GM23338 (cell line): Measurements from ENCODE around the gene EDA. TPM values are rescaled to one million over a fixed set of nuclear protein-coding genes. Genes with fewer than 3 reads are reported as not detected.

Experiments used
- ATAC-seq: fragments of 200-7000 bp; cut with Tn5 transposase; 3 replicates; pipeline ENCODE4 v1.9.1; 2020
- DNase-seq: peaks from one replicate; pipeline ENCODE4 v3.0.0-alpha.2; 2015; ENCODE audit warnings: low spot score
- H2AFZ ChIP-seq: fragments of 200-600 bp; sonication (generic); 2 replicates; pipeline ENCODE4 v1.8.0; 2016; ENCODE audit warnings: antibody characterized with exemption, mild to moderate bottlenecking, moderate library complexity
- H3F3A ChIP-seq: fragments of 200-600 bp; sonication (generic); replicated peaks from 2 replicates; pipeline ENCODE4 v1.8.0; 2017; ENCODE audit warnings: antibody characterized with exemption, mixed run types, low read depth
- H3K27ac ChIP-seq: fragments of 200-600 bp; sonication (generic); 2 replicates; pipeline ENCODE4 v1.6.1; 2016; ENCODE audit warnings: low read depth
- H3K27me3 ChIP-seq: fragments of 200-600 bp; sonication (generic); 2 replicates; pipeline ENCODE4 v1.8.0; 2016; ENCODE audit warnings: mild to moderate bottlenecking, mixed run types, moderate library complexity; ENCODE audit not compliant: insufficient read depth
- H3K36me3 ChIP-seq: fragments of 200-600 bp; sonication (generic); 2 replicates; pipeline ENCODE4 v1.8.0; 2016; ENCODE audit warnings: mild to moderate bottlenecking; ENCODE audit not compliant: insufficient read depth
- H3K4me1 ChIP-seq: fragments of 200-600 bp; sonication (generic); 2 replicates; pipeline ENCODE4 v1.8.0; 2016; ENCODE audit warnings: mild to moderate bottlenecking, moderate library complexity; ENCODE audit not compliant: insufficient read depth
- H3K4me2 ChIP-seq: fragments of 200-600 bp; sonication (generic); 2 replicates; pipeline ENCODE4 v1.7.1; 2017; ENCODE audit warnings: mixed run types
- H3K4me3 ChIP-seq: fragments of 200-600 bp; sonication (generic); 2 replicates; pipeline ENCODE4 v1.6.1; 2016; ENCODE audit warnings: mixed run types
- H3K79me2 ChIP-seq: fragments of 200-600 bp; sonication (generic); replicated peaks from 2 replicates; pipeline ENCODE4 v1.8.0; 2017; ENCODE audit warnings: mild to moderate bottlenecking; ENCODE audit not compliant: insufficient read depth
- H3K9me2 ChIP-seq: fragments of 200-600 bp; sonication (generic); 2 replicates; pipeline ENCODE4 v1.8.0; 2017; ENCODE audit not compliant: insufficient read depth
- H4K20me1 ChIP-seq: fragments of 200-600 bp; sonication (generic); replicated peaks from 2 replicates; pipeline ENCODE4 v1.8.0; 2017; ENCODE audit warnings: mild to moderate bottlenecking; ENCODE audit not compliant: insufficient read depth
- H3K27ac Mint-ChIP-seq: 2 replicates; pipeline ENCODE4 v1.8.0; 2020; ENCODE audit warnings: inconsistent platforms, mild to moderate bottlenecking, moderate library complexity, mixed read lengths
- H3K27me3 Mint-ChIP-seq: 3 replicates; pipeline ENCODE4 v1.8.0; 2022; ENCODE audit warnings: low read depth, mild to moderate bottlenecking, moderate library complexity, mixed read lengths, inconsistent platforms; ENCODE audit not compliant: insufficient read depth, poor library complexity
- H3K36me3 Mint-ChIP-seq: 3 replicates; pipeline ENCODE4 v1.8.0; 2021; ENCODE audit warnings: low read depth, mild to moderate bottlenecking, inconsistent platforms, moderate library complexity, mixed read lengths
- H3K4me1 Mint-ChIP-seq: 3 replicates; pipeline ENCODE4 v1.8.0; 2020; ENCODE audit warnings: mild to moderate bottlenecking, inconsistent platforms, mixed read lengths
- H3K4me3 Mint-ChIP-seq: 3 replicates; pipeline ENCODE4 v1.8.0; 2021; ENCODE audit warnings: moderate library complexity, mild to moderate bottlenecking, inconsistent platforms, mixed read lengths
- H3K9me3 Mint-ChIP-seq: 3 replicates; pipeline ENCODE4 v1.8.0; 2020; ENCODE audit warnings: moderate library complexity, mild to moderate bottlenecking, inconsistent platforms, mixed read lengths
- CREB1 ChIP-seq: fragments of 250-450 bp; sonication (Bioruptor Pico); IDR thresholded peaks from 2 replicates; pipeline ENCODE4 v1.5.0; 2020; ENCODE audit warnings: low read depth, mild to moderate bottlenecking, moderate library complexity
- EZH2 ChIP-seq: fragments of 200-600 bp; sonication (generic); IDR thresholded peaks from one replicate; pipeline ENCODE4 v1.8.0; 2017; ENCODE audit warnings: antibody characterized with exemption, mild to moderate bottlenecking, low read depth; ENCODE audit not compliant: unreplicated experiment
- EZH2phosphoT487 ChIP-seq: fragments of 200-600 bp; sonication (generic); IDR thresholded peaks from one replicate; pipeline ENCODE4 v1.8.1; 2018; ENCODE audit warnings: antibody characterized with exemption; ENCODE audit not compliant: unreplicated experiment
- JUNB ChIP-seq: IDR thresholded peaks from one replicate; pipeline ENCODE4 v1.6.1; 2016; ENCODE audit warnings: antibody characterized with exemption; ENCODE audit not compliant: unreplicated experiment
- NANOG ChIP-seq: IDR thresholded peaks from 2 replicates; pipeline ENCODE4 v1.6.1; 2016; ENCODE audit warnings: antibody characterized with exemption, borderline replicate concordance
- POLR2AphosphoS5 ChIP-seq: IDR thresholded peaks from 2 replicates; pipeline ENCODE4 v1.6.1; 2016; ENCODE audit warnings: antibody characterized with exemption, low read depth
- STAT1 ChIP-seq: IDR thresholded peaks from one replicate; pipeline ENCODE4 v1.6.1; 2016; ENCODE audit warnings: antibody characterized with exemption; ENCODE audit not compliant: unreplicated experiment
- ZNF114 ChIP-seq: fragments of 250-450 bp; sonication (Bioruptor Pico); IDR thresholded peaks from 2 replicates; pipeline ENCODE4 v1.5.0; 2020; ENCODE audit warnings: mild to moderate bottlenecking, moderate library complexity
- ZNF331 ChIP-seq: fragments of 250-450 bp; sonication (Bioruptor Pico); IDR thresholded peaks from 2 replicates; pipeline ENCODE4 v1.5.0; 2020; ENCODE audit warnings: low read depth, mild to moderate bottlenecking, moderate library complexity
- polyA plus RNA-seq: library from polyadenylated mRNA; unstranded; fragments of >200 nt; fragmentation: Nextera tagmentation; extraction: Ambion mirVana; gene quantifications from 2 replicates; pipeline ENCODE4 v1.2.1, GENCODE V29; 2016
- total RNA-seq: library from RNA; depleted of rRNA; stranded (reverse); fragments of >200 nt; shearing (Covaris generic); gene quantifications from 2 replicates; pipeline ENCODE4 v1.2.3, GENCODE V29; 2014
- TF ChIP-seq, protein P1 (sequence below): fragments of 250-450 bp; sonication (Bioruptor Pico); IDR thresholded peaks from 2 replicates; pipeline ENCODE4 v1.5.0; 2020; ENCODE audit warnings: mild to moderate bottlenecking, moderate library complexity
- TF ChIP-seq, protein P2 (sequence below), 2 experiments: fragments of 200-600 bp in 1 of 2; sonication (generic) in 1 of 2; conservative IDR thresholded peaks; 2 replicates each; pipeline versions ENCODE4 v1.5.1 to v1.6.1; 2016 to 2017; ENCODE audit warnings: antibody characterized with exemption in 2 of 2, low read depth in 2 of 2, mild to moderate bottlenecking in 2 of 2, moderate library complexity in 1 of 2
- TF ChIP-seq, protein P3 (sequence below): IDR thresholded peaks from one replicate; pipeline ENCODE4 v1.6.1; 2018; ENCODE audit warnings: antibody characterized with exemption; ENCODE audit not compliant: unreplicated experiment
- TF ChIP-seq, protein P4 (sequence below): IDR thresholded peaks from 2 replicates; pipeline ENCODE4 v1.6.1; 2016; ENCODE audit warnings: antibody characterized with exemption

EDA gene
- total and polyA plus RNA-seq, 2 experiments from 2014 or later: 6.6 to 19.6 TPM

DNA sequence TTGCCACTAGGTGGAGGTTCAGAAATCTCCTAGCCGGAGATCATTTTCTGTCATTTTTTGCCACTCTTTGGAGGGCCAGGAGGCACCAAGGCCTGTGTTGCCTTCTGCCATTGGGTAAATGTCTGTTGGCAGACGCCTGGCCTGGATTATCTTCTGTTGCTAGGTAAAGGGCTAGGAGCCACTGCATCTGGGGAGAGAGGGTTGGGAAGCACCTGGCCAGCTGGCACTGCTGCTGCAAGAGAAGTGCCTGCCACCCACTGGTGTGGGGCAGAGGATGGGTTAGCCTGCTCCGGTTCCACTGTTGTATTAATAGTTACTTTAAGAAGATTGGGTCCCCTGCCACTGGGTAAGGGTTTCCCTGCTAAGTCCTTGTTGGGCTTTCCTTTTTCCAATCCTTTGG lies 375.8 kb downstream of the EDA start (continued):
- TF ChIP-seq, protein P1, sequence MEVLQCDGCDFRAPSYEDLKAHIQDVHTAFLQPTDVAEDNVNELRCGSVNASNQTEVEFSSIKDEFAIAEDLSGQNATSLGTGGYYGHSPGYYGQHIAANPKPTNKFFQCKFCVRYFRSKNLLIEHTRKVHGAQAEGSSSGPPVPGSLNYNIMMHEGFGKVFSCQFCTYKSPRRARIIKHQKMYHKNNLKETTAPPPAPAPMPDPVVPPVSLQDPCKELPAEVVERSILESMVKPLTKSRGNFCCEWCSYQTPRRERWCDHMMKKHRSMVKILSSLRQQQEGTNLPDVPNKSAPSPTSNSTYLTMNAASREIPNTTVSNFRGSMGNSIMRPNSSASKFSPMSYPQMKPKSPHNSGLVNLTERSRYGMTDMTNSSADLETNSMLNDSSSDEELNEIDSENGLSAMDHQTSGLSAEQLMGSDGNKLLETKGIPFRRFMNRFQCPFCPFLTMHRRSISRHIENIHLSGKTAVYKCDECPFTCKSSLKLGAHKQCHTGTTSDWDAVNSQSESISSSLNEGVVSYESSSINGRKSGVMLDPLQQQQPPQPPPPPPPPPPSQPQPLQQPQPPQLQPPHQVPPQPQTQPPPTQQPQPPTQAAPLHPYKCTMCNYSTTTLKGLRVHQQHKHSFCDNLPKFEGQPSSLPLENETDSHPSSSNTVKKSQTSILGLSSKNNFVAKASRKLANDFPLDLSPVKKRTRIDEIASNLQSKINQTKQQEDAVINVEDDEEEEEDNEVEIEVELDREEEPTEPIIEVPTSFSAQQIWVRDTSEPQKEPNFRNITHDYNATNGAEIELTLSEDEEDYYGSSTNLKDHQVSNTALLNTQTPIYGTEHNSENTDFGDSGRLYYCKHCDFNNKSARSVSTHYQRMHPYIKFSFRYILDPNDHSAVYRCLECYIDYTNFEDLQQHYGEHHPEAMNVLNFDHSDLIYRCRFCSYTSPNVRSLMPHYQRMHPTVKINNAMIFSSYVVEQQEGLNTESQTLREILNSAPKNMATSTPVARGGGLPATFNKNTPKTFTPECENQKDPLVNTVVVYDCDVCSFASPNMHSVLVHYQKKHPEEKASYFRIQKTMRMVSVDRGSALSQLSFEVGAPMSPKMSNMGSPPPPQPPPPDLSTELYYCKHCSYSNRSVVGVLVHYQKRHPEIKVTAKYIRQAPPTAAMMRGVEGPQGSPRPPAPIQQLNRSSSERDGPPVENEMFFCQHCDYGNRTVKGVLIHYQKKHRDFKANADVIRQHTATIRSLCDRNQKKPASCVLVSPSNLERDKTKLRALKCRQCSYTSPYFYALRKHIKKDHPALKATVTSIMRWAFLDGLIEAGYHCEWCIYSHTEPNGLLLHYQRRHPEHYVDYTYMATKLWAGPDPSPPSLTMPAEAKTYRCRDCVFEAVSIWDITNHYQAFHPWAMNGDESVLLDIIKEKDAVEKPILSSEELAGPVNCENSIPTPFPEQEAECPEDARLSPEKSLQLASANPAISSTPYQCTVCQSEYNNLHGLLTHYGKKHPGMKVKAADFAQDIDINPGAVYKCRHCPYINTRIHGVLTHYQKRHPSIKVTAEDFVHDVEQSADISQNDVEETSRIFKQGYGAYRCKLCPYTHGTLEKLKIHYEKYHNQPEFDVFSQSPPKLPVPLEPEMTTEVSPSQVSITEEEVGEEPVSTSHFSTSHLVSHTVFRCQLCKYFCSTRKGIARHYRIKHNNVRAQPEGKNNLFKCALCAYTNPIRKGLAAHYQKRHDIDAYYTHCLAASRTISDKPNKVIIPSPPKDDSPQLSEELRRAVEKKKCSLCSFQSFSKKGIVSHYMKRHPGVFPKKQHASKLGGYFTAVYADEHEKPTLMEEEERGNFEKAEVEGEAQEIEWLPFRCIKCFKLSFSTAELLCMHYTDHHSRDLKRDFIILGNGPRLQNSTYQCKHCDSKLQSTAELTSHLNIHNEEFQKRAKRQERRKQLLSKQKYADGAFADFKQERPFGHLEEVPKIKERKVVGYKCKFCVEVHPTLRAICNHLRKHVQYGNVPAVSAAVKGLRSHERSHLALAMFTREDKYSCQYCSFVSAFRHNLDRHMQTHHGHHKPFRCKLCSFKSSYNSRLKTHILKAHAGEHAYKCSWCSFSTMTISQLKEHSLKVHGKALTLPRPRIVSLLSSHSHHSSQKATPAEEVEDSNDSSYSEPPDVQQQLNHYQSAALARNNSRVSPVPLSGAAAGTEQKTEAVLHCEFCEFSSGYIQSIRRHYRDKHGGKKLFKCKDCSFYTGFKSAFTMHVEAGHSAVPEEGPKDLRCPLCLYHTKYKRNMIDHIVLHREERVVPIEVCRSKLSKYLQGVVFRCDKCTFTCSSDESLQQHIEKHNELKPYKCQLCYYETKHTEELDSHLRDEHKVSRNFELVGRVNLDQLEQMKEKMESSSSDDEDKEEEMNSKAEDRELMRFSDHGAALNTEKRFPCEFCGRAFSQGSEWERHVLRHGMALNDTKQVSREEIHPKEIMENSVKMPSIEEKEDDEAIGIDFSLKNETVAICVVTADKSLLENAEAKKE (CRISPR knock-in tag): no peak

DNA sequence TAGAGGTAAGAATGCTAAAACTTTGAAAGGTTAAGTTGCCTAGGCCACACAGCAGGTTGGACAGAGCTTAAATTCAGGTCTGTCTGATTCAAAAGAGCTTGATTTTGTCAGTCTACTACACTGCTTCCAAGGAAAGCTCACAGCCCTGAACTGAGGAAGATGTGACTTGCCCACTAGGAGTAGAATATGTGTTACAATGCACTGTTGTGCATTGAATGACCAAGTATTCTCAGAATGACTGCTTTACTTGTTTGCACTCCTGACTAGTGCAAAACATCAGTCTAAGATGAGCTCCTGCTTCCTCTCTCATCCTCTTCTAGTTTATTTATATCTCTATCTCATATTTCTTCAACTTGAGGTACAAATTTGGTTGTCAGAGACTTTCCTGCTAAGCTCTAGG lies 377.6 kb downstream of the EDA start:
- Histone ChIP-seq H3K79me2 (no peaks in the 10 kb centered on the region), H3K27ac (no peak overlapping the region), H2AFZ (no peak overlapping the region), H3K4me1 (no peaks in the 10 kb centered on the region), H4K20me1 (no peaks in the 10 kb centered on the region), H3K4me3 (no peak overlapping the region), H3K9me2 (no peaks in the 10 kb centered on the region), H3F3A (no peaks in the 10 kb centered on the region), H3K27me3 (no peaks in the 10 kb centered on the region), H3K4me2 (no peak overlapping the region), H3K36me3 (no peaks in the 10 kb centered on the region)
- Mint-ChIP-seq H3K27ac (no peak overlapping the region), H3K4me3 (no peak overlapping the region), H3K27me3 (no peaks in the 10 kb centered on the region), H3K9me3 (peaks cover 9% of the 10 kb centered on the region), H3K36me3 (peaks cover 16% of the 10 kb centered on the region), H3K4me1 (no peaks in the 10 kb centered on the region; the same call in 1 of the 3 replicates)
- DNase-seq: no peak
- ATAC-seq: no peak
- TF ChIP-seq EZH2 (no peak), JUNB (no peak), STAT1 (no peak), CREB1 (CRISPR knock-in tag) (no peak), ZNF114 (CRISPR knock-in tag) (no peak), ZNF331 (CRISPR knock-in tag) (no peak), NANOG (no peak), POLR2AphosphoS5 (no peak), EZH2phosphoT487 (no peak)
- TF ChIP-seq, protein P2, sequence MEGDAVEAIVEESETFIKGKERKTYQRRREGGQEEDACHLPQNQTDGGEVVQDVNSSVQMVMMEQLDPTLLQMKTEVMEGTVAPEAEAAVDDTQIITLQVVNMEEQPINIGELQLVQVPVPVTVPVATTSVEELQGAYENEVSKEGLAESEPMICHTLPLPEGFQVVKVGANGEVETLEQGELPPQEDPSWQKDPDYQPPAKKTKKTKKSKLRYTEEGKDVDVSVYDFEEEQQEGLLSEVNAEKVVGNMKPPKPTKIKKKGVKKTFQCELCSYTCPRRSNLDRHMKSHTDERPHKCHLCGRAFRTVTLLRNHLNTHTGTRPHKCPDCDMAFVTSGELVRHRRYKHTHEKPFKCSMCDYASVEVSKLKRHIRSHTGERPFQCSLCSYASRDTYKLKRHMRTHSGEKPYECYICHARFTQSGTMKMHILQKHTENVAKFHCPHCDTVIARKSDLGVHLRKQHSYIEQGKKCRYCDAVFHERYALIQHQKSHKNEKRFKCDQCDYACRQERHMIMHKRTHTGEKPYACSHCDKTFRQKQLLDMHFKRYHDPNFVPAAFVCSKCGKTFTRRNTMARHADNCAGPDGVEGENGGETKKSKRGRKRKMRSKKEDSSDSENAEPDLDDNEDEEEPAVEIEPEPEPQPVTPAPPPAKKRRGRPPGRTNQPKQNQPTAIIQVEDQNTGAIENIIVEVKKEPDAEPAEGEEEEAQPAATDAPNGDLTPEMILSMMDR (conservative IDR thresholded peaks at IDR 0.05; ENCODE audit: low read depth in 2 of 2): no peak
- TF ChIP-seq, protein P3, sequence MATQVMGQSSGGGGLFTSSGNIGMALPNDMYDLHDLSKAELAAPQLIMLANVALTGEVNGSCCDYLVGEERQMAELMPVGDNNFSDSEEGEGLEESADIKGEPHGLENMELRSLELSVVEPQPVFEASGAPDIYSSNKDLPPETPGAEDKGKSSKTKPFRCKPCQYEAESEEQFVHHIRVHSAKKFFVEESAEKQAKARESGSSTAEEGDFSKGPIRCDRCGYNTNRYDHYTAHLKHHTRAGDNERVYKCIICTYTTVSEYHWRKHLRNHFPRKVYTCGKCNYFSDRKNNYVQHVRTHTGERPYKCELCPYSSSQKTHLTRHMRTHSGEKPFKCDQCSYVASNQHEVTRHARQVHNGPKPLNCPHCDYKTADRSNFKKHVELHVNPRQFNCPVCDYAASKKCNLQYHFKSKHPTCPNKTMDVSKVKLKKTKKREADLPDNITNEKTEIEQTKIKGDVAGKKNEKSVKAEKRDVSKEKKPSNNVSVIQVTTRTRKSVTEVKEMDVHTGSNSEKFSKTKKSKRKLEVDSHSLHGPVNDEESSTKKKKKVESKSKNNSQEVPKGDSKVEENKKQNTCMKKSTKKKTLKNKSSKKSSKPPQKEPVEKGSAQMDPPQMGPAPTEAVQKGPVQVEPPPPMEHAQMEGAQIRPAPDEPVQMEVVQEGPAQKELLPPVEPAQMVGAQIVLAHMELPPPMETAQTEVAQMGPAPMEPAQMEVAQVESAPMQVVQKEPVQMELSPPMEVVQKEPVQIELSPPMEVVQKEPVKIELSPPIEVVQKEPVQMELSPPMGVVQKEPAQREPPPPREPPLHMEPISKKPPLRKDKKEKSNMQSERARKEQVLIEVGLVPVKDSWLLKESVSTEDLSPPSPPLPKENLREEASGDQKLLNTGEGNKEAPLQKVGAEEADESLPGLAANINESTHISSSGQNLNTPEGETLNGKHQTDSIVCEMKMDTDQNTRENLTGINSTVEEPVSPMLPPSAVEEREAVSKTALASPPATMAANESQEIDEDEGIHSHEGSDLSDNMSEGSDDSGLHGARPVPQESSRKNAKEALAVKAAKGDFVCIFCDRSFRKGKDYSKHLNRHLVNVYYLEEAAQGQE: no peak
- TF ChIP-seq, protein P4, sequence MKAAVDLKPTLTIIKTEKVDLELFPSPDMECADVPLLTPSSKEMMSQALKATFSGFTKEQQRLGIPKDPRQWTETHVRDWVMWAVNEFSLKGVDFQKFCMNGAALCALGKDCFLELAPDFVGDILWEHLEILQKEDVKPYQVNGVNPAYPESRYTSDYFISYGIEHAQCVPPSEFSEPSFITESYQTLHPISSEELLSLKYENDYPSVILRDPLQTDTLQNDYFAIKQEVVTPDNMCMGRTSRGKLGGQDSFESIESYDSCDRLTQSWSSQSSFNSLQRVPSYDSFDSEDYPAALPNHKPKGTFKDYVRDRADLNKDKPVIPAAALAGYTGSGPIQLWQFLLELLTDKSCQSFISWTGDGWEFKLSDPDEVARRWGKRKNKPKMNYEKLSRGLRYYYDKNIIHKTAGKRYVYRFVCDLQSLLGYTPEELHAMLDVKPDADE: no peak
